DOHH2 (cell line): ENCODE results near the gene DHRS1.
A peak's percentile ranks its signal among the peaks of the same experiment; 100 is the strongest.

Source experiments
- H3F3A ChIP-seq: fragments of 200-600 bp; sonication (generic), shearing (Covaris generic); 2 replicates; pipeline ENCODE4 v1.6.0; 2016; ENCODE audit warnings: antibody characterized with exemption, mild to moderate bottlenecking; ENCODE audit not compliant: control insufficient read depth, insufficient read depth
- H3K27ac ChIP-seq: fragments of 200-600 bp; sonication (generic); 2 replicates; pipeline ENCODE4 v1.5.1; 2014; ENCODE audit warnings: low read depth, mild to moderate bottlenecking, low read length, moderate library complexity
- H3K27me3 ChIP-seq: fragments of 200-600 bp; sonication (generic); 2 replicates; pipeline ENCODE4 v1.6.1; 2014; ENCODE audit warnings: mild to moderate bottlenecking, low read length, mixed read lengths; ENCODE audit not compliant: control insufficient read depth
- H3K36me3 ChIP-seq: fragments of 200-600 bp; sonication (generic); 2 replicates; pipeline ENCODE4 v1.6.1; 2014; ENCODE audit warnings: mild to moderate bottlenecking, low read length, moderate library complexity, mixed read lengths; ENCODE audit not compliant: control insufficient read depth
- H3K4me1 ChIP-seq: fragments of 200-600 bp; sonication (generic); 2 replicates; pipeline ENCODE4 v1.6.1; 2014; ENCODE audit warnings: mild to moderate bottlenecking, low read length, mixed read lengths; ENCODE audit not compliant: control insufficient read depth
- H3K4me2 ChIP-seq: fragments of 200-600 bp; sonication (generic); 2 replicates; pipeline ENCODE4 v1.6.0; 2014; ENCODE audit warnings: mild to moderate bottlenecking, low read length, moderate library complexity
- H3K4me3 ChIP-seq: fragments of 200-600 bp; sonication (generic); 2 replicates; pipeline ENCODE4 v1.5.1; 2014; ENCODE audit warnings: mild to moderate bottlenecking, low read length, mixed read lengths
- H3K79me2 ChIP-seq: fragments of 200-600 bp; sonication (generic); 2 replicates; pipeline ENCODE4 v1.6.1; 2014; ENCODE audit warnings: mild to moderate bottlenecking, low read length, mixed read lengths; ENCODE audit not compliant: control insufficient read depth
- H3K9me2 ChIP-seq: fragments of 200-600 bp; sonication (generic); replicated peaks from 2 replicates; pipeline ENCODE4 v1.6.1; 2014; ENCODE audit warnings: mild to moderate bottlenecking, low read length, mixed read lengths; ENCODE audit not compliant: control insufficient read depth
- H3K9me3 ChIP-seq: fragments of 200-600 bp; sonication (generic); 2 replicates; pipeline ENCODE4 v1.6.1; 2014; ENCODE audit warnings: antibody characterized with exemption, low read length, mixed read lengths; ENCODE audit not compliant: control insufficient read depth, insufficient read depth
- H4K20me1 ChIP-seq: fragments of 200-600 bp; sonication (generic); 2 replicates; pipeline ENCODE4 v1.6.0; 2014; ENCODE audit warnings: low read depth, mild to moderate bottlenecking, antibody characterized with exemption, low read length, moderate library complexity; ENCODE audit not compliant: control insufficient read depth, insufficient read depth
- CTCF ChIP-seq: fragments of 200-600 bp; sonication (generic); IDR thresholded peaks from one replicate; pipeline ENCODE4 v1.5.1; 2014; ENCODE audit warnings: antibody characterized with exemption, mild to moderate bottlenecking, low read depth, low read length; ENCODE audit not compliant: poor library complexity, severe bottlenecking
- EZH2phosphoT487 ChIP-seq: fragments of 200-600 bp; sonication (generic); IDR thresholded peaks from 2 replicates; pipeline ENCODE4 v1.6.1; 2017; ENCODE audit warnings: borderline replicate concordance, mild to moderate bottlenecking, antibody characterized with exemption, low read length, moderate library complexity, mixed read lengths

Gene DHRS1

GRCh38 chr14:24312736-24313507, 13.3 kb upstream of the DHRS1 start:
- Histone ChIP-seq H4K20me1 (no peaks in the 10 kb centered on the region), H3K79me2 (0 out of 2 replicates have a peak, but pooled peaks cover 2% of the 10 kb centered on the region), H3K27me3 (no peaks in the 10 kb centered on the region), H3K4me3 (0 out of 2 replicates have a peak overlapping the region, but pooled peaks have one; percentile 0), H3K4me2 (peak overlapping the region; percentile 35), H3K4me1 (peaks cover 44% of the 10 kb centered on the region), H3K9me2 (no peaks in the 10 kb centered on the region), H3K27ac (peak overlapping the region; percentile 28; the same call in 1 of the 2 replicates), H3F3A (peaks cover 10% of the 10 kb centered on the region; the same call in 1 of the 2 replicates), H3K9me3 (no peaks in the 10 kb centered on the region), H3K36me3 (peaks cover 44% of the 10 kb centered on the region)
- TF ChIP-seq CTCF, result no peak
- TF ChIP-seq EZH2phosphoT487, result no peak

- Histone ChIP-seq H3K36me3 (peaks cover 52% of the 10 kb centered on the region), H3K4me1 (peaks cover 44% of the 10 kb centered on the region), H3K27me3 (no peaks in the 10 kb centered on the region), H3F3A (peaks cover 5% of the 10 kb centered on the region; the same call in 1 of the 2 replicates), H3K27ac (peak overlapping the region; percentile 28), H3K4me3 (peak overlapping the region; percentile 50), H3K79me2 (0 out of 2 replicates have a peak, but pooled peaks cover 2% of the 10 kb centered on the region), H3K9me2 (no peaks in the 10 kb centered on the region), H3K4me2 (peak overlapping the region; percentile 61), H3K9me3 (no peaks in the 10 kb centered on the region), H4K20me1 (no peaks in the 10 kb centered on the region)
- TF ChIP-seq CTCF (no peak), EZH2phosphoT487 (no peak)
Observed at GRCh38 chr14:24311837-24312615, 12.4 kb upstream of the DHRS1 start.

- Histone ChIP-seq H3K36me3 (peaks cover 62% of the 10 kb centered on the region), H3K4me2 (peak within 1 kb of the TSS; percentile 61), H4K20me1 (no peaks in the 10 kb centered on the region), H3K27me3 (no peaks in the 10 kb centered on the region), H3K9me2 (no peaks in the 10 kb centered on the region), H3F3A (peaks cover 10% of the 10 kb centered on the region; the same call in 1 of the 2 replicates), H3K4me3 (peak within 1 kb of the TSS; percentile 50), H3K4me1 (peaks cover 44% of the 10 kb centered on the region), H3K27ac (peak within 1 kb of the TSS; percentile 28), H3K79me2 (0 out of 2 replicates have a peak, but pooled peaks cover 2% of the 10 kb centered on the region), H3K9me3 (no peaks in the 10 kb centered on the region)
- TF ChIP-seq EZH2phosphoT487 (no peak), CTCF (no peak)
Observed at GRCh38 chr14:24310646-24311604, 11.3 kb upstream of the DHRS1 start, which contains the start of gene LTB4R. Gene LTB4R (plus strand): TSS chr14:24311502. CDS start chr14:24315652, 4,150 bp downstream.
